Neuronal stem cell (in vitro differentiated cells): ENCODE results near the gene FAXC.
A peak's percentile ranks its signal among the peaks of the same experiment; 100 is the strongest.

Source experiments
- DNase-seq: peaks from one replicate; pipeline ENCODE4 v3.0.0-alpha.2; 2013; ENCODE audit warnings: low spot score
- H2AFZ ChIP-seq: one replicate; pipeline ENCODE4 v1.6.1; 2013; ENCODE audit warnings: mild to moderate bottlenecking, low read length, inconsistent platforms
- H2AK5ac ChIP-seq: 2 replicates; pipeline ENCODE4 v1.6.1; 2013; ENCODE audit warnings: low read depth, mild to moderate bottlenecking, inconsistent platforms, low read length, moderate library complexity, mixed read lengths
- H2BK120ac ChIP-seq: 2 replicates; pipeline ENCODE4 v1.6.1; 2013; ENCODE audit warnings: low read depth, mild to moderate bottlenecking, inconsistent platforms, low read length, moderate library complexity, mixed read lengths
- H2BK12ac ChIP-seq: one replicate; pipeline ENCODE4 v1.6.1; 2013; ENCODE audit warnings: low read length, inconsistent platforms
- H2BK15ac ChIP-seq: 2 replicates; pipeline ENCODE4 v1.6.1; 2013; ENCODE audit warnings: mild to moderate bottlenecking, low read length, inconsistent platforms, mixed read lengths
- H2BK5ac ChIP-seq: one replicate; pipeline ENCODE4 v1.6.1; 2013; ENCODE audit warnings: inconsistent platforms, mild to moderate bottlenecking, low read length, moderate library complexity
- H3K14ac ChIP-seq: one replicate; pipeline ENCODE4 v1.6.1; 2013; ENCODE audit warnings: low read length, inconsistent platforms
- H3K18ac ChIP-seq: 2 replicates; pipeline ENCODE4 v1.6.1; 2013; ENCODE audit warnings: low read length, inconsistent platforms
- H3K23ac ChIP-seq: 2 replicates; pipeline ENCODE4 v1.6.1; 2013; ENCODE audit warnings: low read depth, mild to moderate bottlenecking, mixed read lengths, low read length, inconsistent platforms; ENCODE audit not compliant: poor library complexity
- H3K27ac ChIP-seq: replicated peaks from 3 replicates; pipeline ENCODE4 v1.5.1; 2013; ENCODE audit warnings: low read length, inconsistent platforms
- H3K27me3 ChIP-seq, 3 experiments: 2 replicates each; pipeline ENCODE4 v1.6.1; 2013; ENCODE audit warnings: low read length in 3 of 3, mild to moderate bottlenecking in 2 of 3, inconsistent platforms in 1 of 3, low read depth in 1 of 3, mixed read lengths in 1 of 3, moderate library complexity in 1 of 3; ENCODE audit not compliant: control insufficient read depth in 3 of 3, insufficient read depth in 3 of 3
- H3K36me3 ChIP-seq, 2 donors: replicated peaks in 1 of 2; 2 replicates each; pipeline ENCODE4 v1.6.1; 2013; ENCODE audit warnings: low read length in 2 of 2; ENCODE audit not compliant: control insufficient read depth in 2 of 2, insufficient read depth in 2 of 2
- H3K4ac ChIP-seq: 2 replicates; pipeline ENCODE4 v1.6.1; 2013; ENCODE audit warnings: inconsistent platforms, mild to moderate bottlenecking, low read length, moderate library complexity
- H3K4me1 ChIP-seq, 2 donors: 1 replicate in 1 of 2; 2 replicates in 1 of 2; pipeline ENCODE4 v1.6.1; 2013; ENCODE audit warnings: low read length in 2 of 2, low read depth in 1 of 2; ENCODE audit not compliant: control insufficient read depth in 2 of 2, insufficient read depth in 1 of 2
- H3K4me2 ChIP-seq: one replicate; pipeline ENCODE4 v1.6.1; 2013; ENCODE audit warnings: mild to moderate bottlenecking, low read length, inconsistent platforms; ENCODE audit not compliant: insufficient read depth, poor library complexity, severe bottlenecking
- H3K4me3 ChIP-seq, 2 donors: 2 replicates each; pipeline ENCODE4 v1.5.1; 2013; ENCODE audit warnings: low read length in 2 of 2, mild to moderate bottlenecking in 2 of 2, inconsistent platforms in 1 of 2, moderate library complexity in 1 of 2
- H3K79me1 ChIP-seq: one replicate; pipeline ENCODE4 v1.6.1; 2013; ENCODE audit warnings: low read depth, mild to moderate bottlenecking, inconsistent platforms, low read length, moderate library complexity
- H3K9ac ChIP-seq: one replicate; pipeline ENCODE4 v1.6.1; 2013; ENCODE audit warnings: mild to moderate bottlenecking, low read depth, low read length, inconsistent platforms; ENCODE audit not compliant: poor library complexity
- H3K9me3 ChIP-seq, 2 donors: replicated peaks in 1 of 2; 2 replicates each; pipeline versions ENCODE3 to v1.6.1; 2013; ENCODE audit warnings: low read length in 2 of 2, mild to moderate bottlenecking in 2 of 2, inconsistent platforms in 1 of 2, low read depth in 1 of 2, mixed read lengths in 1 of 2, moderate library complexity in 1 of 2; ENCODE audit not compliant: control insufficient read depth in 2 of 2, insufficient read depth in 1 of 2
- H4K8ac ChIP-seq: one replicate; pipeline ENCODE4 v1.6.1; 2013; ENCODE audit warnings: low read depth, mild to moderate bottlenecking, inconsistent platforms, low read length, moderate library complexity
- H4K91ac ChIP-seq: one replicate; pipeline ENCODE4 v1.6.1; 2013; ENCODE audit warnings: low read length, low read depth, mild to moderate bottlenecking, inconsistent platforms; ENCODE audit not compliant: poor library complexity
- WGBS, 2 donors: extraction: QIAGEN DNeasy Blood & Tissue Kit; methylation state at CpG; one replicate each; pipeline ENCODE4 v1.1.7; 2013; ENCODE audit warnings: missing lambda C conversion rate in 2 of 2, mixed read lengths in 1 of 2; ENCODE audit not compliant: insufficient read length in 2 of 2, insufficient replicate concordance in 1 of 2; ENCODE audit errors: extremely low coverage in 2 of 2; 5-methylcytosine and 5-hydroxymethylcytosine counted together

Gene FAXC

DNA sequence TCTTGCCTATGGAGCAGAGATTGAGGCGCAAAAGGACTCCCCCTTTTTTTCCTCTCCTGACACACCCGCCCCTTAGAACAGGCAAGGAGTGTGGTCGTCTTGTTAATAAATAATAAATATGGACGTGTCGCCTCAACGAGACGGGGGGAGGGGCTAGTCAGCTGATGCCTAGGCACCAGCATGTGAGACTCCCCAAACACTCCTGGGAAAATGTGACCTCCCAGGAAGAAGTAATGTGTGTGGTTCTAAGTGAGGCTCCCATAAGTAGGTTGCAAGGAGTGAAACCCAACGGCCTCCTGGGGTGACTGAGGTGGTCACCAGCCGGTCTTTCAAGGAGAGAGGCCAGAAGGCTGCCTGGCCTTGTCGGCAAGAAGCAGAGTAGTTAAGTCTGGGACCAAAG, 1.1 kb upstream of the FAXC start:
- no peak overlapping the region for H2BK15ac ChIP-seq
- no peak overlapping the region for H3K4ac ChIP-seq
- H3K9me3 ChIP-seq: no peaks in the 10 kb centered on the region
- H2BK12ac ChIP-seq: no peak overlapping the region
- H3K9ac ChIP-seq: no peak overlapping the region
- peak overlapping the region; percentile 97 for H2AFZ ChIP-seq
- H2BK120ac ChIP-seq: no peak overlapping the region
- no peak overlapping the region for H2AK5ac ChIP-seq
- H3K36me3 ChIP-seq: no peaks in the 10 kb centered on the region
- H3K79me1 ChIP-seq: no peaks in the 10 kb centered on the region
- H3K27me3 ChIP-seq: peaks cover 0 to 15% (median 4%) of the 10 kb centered on the region in 3 experiments
- no peak overlapping the region for H3K4me2 ChIP-seq
- H3K23ac ChIP-seq: no peak overlapping the region
- peaks cover 3 to 11% of the 10 kb centered on the region in 2 donors for H3K4me1 ChIP-seq
- H3K27ac ChIP-seq: no peak overlapping the region
- no CpG with 5 or more reads among the region's 10 CpGs for WGBS, 2 donors
- H4K91ac ChIP-seq: no peak overlapping the region
- H3K18ac ChIP-seq: no peak overlapping the region
- no peak overlapping the region for H2BK5ac ChIP-seq
- no peak overlapping the region for H3K14ac ChIP-seq
- no peak overlapping the region for H4K8ac ChIP-seq
- DNase-seq: no peak
- no peak overlapping the region for H3K4me3 ChIP-seq

DNA sequence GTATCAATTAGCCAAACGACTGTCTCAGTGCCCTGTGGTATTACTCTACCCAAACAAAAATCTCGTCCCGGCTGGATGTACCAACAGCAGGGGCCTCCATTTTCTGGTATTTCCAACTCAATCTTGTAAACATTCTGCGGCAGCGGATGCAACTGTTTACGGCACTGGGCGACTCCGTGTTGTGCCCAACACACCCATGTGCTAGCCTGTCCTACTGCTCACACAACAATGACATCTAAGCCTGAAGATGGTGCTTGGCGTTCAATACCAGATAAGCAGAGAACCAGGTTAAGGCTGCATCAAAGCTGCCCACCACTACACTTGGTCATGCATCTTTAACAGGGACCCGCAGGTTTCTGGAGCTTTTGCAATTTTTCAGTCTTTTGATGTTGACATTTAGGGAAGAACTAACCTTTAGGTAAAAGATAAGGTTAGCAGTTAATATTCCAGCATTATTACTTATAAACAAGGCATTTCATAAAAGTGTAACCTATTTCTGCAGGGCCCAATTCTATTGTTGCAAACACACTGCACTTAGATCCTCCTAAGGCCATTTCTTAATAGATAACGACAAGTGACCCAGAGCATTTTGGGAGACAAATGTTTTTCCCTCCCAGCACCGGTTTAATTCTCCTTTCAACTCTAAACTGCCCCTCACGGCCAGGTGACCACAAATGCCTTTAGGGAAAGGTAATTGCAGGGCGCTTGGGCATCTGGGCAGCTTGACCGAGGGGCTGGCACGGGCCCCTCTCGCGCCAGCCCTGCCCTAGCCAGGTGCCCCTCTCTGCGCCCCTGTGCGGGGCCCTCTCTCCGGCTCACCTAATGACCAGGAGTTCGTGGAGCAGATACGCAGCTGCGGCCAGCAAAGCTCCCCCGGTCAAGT, 945 bp downstream of the FAXC start:
- no peaks in the 10 kb centered on the region for H3K9me3 ChIP-seq
- no peak overlapping the region for H2BK15ac ChIP-seq
- no peak overlapping the region for H3K23ac ChIP-seq
- H2AFZ ChIP-seq: peak overlapping the region; percentile 97
- no peak for DNase-seq
- no peak overlapping the region for H4K8ac ChIP-seq
- H4K91ac ChIP-seq: peak overlapping the region; percentile 24
- peak overlapping the region; percentile 58 for H3K4me2 ChIP-seq
- no peak overlapping the region for H3K4ac ChIP-seq
- no CpG with 5 or more reads among the region's 25 CpGs for WGBS, 2 donors
- peak overlapping the region; percentile 40 for H2BK120ac ChIP-seq
- peak overlapping the region; percentile 12 for H2BK5ac ChIP-seq
- H2BK12ac ChIP-seq: no peak overlapping the region
- H3K27me3 ChIP-seq: peaks cover 0 to 15% (median 4%) of the 10 kb centered on the region in 3 experiments
- peak overlapping the region; percentile 82 for H3K9ac ChIP-seq
- no peak overlapping the region for H3K27ac ChIP-seq
- H3K18ac ChIP-seq: peak overlapping the region; percentile 97
- no peaks in the 10 kb centered on the region for H3K36me3 ChIP-seq
- H3K4me1 ChIP-seq: peaks cover 6 to 20% of the 10 kb centered on the region in 2 donors
- no peaks in the 10 kb centered on the region for H3K79me1 ChIP-seq
- no peak overlapping the region for H3K14ac ChIP-seq
- H3K4me3 ChIP-seq: peak overlapping the region; percentile 73 to 95
- H2AK5ac ChIP-seq: no peak overlapping the region

DNA sequence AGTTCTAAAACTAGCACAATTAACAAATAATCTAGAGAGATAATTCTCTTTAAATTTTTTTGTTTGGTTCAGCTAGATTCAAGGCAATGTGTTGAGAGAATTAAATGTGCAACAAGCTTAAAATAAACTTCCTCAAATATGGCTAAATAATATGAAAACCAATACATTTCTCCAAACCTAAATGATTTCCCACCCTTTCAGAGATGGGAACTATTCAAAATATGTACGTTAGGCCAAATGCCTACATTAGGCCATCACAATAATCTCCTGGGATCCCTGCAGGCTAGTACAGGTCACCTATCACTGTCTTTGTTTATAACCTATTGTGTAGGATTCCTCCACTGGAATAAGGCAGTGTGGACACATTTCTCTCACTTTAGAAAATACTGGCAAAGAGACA, 1.7 kb downstream of the FAXC start:
- no peak overlapping the region for H3K23ac ChIP-seq
- peaks cover 0 to 15% (median 4%) of the 10 kb centered on the region in 3 experiments for H3K27me3 ChIP-seq
- peak overlapping the region in 1 of 2 donors; percentile 73 for H3K4me3 ChIP-seq
- no peak overlapping the region for H2AK5ac ChIP-seq
- H2AFZ ChIP-seq: no peak overlapping the region
- H3K9ac ChIP-seq: no peak overlapping the region
- H2BK15ac ChIP-seq: no peak overlapping the region
- no peak overlapping the region for H2BK120ac ChIP-seq
- DNase-seq: no peak
- no peaks in the 10 kb centered on the region for H3K36me3 ChIP-seq
- no peak overlapping the region for H3K27ac ChIP-seq
- no peak overlapping the region for H3K4me2 ChIP-seq
- no peak overlapping the region for H4K91ac ChIP-seq
- H3K4me1 ChIP-seq: peaks cover 6 to 20% of the 10 kb centered on the region in 2 donors
- no peaks in the 10 kb centered on the region for H3K9me3 ChIP-seq
- no peak overlapping the region for H2BK12ac ChIP-seq
- WGBS, 2 donors: no CpG with 5 or more reads among the region's 1 CpG
- no peaks in the 10 kb centered on the region for H3K79me1 ChIP-seq
- H3K14ac ChIP-seq: no peak overlapping the region
- H3K4ac ChIP-seq: no peak overlapping the region
- no peak overlapping the region for H2BK5ac ChIP-seq
- no peak overlapping the region for H4K8ac ChIP-seq
- H3K18ac ChIP-seq: no peak overlapping the region

DNA sequence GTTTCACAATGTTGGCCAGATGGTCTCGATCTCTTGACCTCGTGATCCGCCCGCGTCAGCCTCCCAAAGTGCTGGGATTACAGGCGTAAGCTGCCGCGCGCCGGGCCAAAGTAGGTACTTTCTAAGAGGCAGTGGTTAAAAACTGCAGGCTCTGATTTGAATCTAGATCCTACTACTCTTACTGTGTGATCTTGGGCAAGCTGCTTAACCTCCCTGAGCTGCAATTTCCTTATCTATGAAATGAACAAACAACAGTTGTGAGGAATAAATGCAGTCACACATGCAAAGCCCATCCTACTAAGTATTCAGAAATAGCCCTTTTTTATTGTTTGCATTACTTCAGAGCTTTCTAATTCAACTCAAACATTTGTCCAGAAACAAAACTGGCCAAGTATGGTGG, 2.9 kb downstream of the FAXC start:
- H3K4me1 ChIP-seq: peaks cover 6 to 20% of the 10 kb centered on the region in 2 donors
- H3K4ac ChIP-seq: no peak overlapping the region
- H3K36me3 ChIP-seq: peaks cover 0 to 6% of the 10 kb centered on the region in 2 donors
- H4K8ac ChIP-seq: no peak overlapping the region
- H3K27ac ChIP-seq: no peak overlapping the region
- no peak for DNase-seq
- H3K9me3 ChIP-seq: no peaks in the 10 kb centered on the region
- H2BK120ac ChIP-seq: no peak overlapping the region
- no peak overlapping the region for H4K91ac ChIP-seq
- H3K18ac ChIP-seq: no peak overlapping the region
- H2AK5ac ChIP-seq: no peak overlapping the region
- no peak overlapping the region for H3K23ac ChIP-seq
- H3K4me2 ChIP-seq: no peak overlapping the region
- no peak overlapping the region for H2BK5ac ChIP-seq
- H3K9ac ChIP-seq: no peak overlapping the region
- H3K27me3 ChIP-seq: peaks cover 0 to 11% (median 4%) of the 10 kb centered on the region in 3 experiments
- no peak overlapping the region for H2BK15ac ChIP-seq
- H2AFZ ChIP-seq: no peak overlapping the region
- no peak overlapping the region for H2BK12ac ChIP-seq
- no peaks in the 10 kb centered on the region for H3K79me1 ChIP-seq
- no peak overlapping the region for H3K14ac ChIP-seq
- WGBS, 2 donors: no CpG with 5 or more reads among the region's 10 CpGs
- no peak overlapping the region for H3K4me3 ChIP-seq
